ENCODE data around the gene MB21D2.

- no peak for TF ChIP-seq CTCF (IDR thresholded peaks at IDR 0.05)
- TF ChIP-seq EP300 (IDR thresholded peaks at IDR 0.05) = no peak
- no peak for TF ChIP-seq POLR2A (IDR thresholded peaks at IDR 0.05)
Measured at GRCh38 chr3:192875971-192876565, 41.6 kb downstream of the MB21D2 start.
